ENCODE results near the gene SFMBT2. TPM values are rescaled to one million over a fixed set of nuclear protein-coding genes. Genes with fewer than 3 reads are reported as not detected.

Gene SFMBT2
- total and polyA plus RNA-seq, 10 donors = 4.4 to 47.7 (median 34.8) TPM

DNA sequence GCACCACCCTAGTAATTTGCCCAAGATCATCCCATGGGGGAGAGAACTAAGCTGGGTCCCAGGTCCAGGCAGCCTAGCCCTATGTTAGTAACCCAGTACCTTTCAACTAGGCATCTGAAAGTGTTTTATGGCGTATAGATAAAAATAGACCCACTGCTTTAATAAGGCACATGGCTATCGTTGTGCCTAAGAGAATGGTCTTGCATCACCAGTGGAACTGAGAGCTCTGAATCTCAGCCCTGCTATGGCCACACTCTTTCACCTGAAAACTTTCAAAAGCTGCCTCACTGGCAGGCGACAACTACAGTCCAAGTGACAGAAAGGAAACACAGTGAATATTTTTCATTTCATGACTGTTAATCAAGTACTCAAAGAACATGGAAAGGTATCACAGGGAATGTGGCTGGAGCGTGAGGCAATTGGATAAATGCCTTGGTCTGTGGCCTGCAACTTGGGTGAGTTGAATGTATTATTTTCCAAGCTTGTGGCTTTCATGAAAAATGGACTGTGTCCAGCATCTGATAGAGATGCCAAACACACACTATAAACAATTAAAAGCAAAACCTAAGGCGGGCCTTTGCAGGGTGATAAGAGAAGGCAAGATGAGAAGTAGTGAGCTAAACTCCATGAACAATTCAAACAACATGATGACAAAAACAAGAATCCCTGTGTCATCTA, 18.0 kb upstream of the SFMBT2 start:
- Histone ChIP-seq H3K4me3 (no peak overlapping the region), H3K36me3 (no peaks in the 10 kb centered on the region), H3K27ac (no peak overlapping the region), H3K9me3 (no peaks in the 10 kb centered on the region), H3K4me1 (peaks cover 0 to 5% (median 0%) of the 10 kb centered on the region in 6 donors), H3K27me3 (replicated peaks in 1 of 7) (no peaks in the 10 kb centered on the region)
- WGBS, 5 donors = 82 to 89% (median 88%) methylated on average over 5 of the region's 5 CpGs
- intact Hi-C loops (cut with DNase I; ENCODE audit: low total_unique reads) = no loop called here
- TF ChIP-seq CTCF (IDR thresholded peaks at IDR 0.05 in 8 of 11, conservative IDR thresholded peaks at IDR 0.05 in 3 of 11) = no peak
- TF ChIP-seq POLR2A (IDR thresholded peaks at IDR 0.05) = no peak
- TF ChIP-seq POLR2AphosphoS5 (IDR thresholded peaks at IDR 0.05) = no peak
- no peak for DNase-seq

DNA sequence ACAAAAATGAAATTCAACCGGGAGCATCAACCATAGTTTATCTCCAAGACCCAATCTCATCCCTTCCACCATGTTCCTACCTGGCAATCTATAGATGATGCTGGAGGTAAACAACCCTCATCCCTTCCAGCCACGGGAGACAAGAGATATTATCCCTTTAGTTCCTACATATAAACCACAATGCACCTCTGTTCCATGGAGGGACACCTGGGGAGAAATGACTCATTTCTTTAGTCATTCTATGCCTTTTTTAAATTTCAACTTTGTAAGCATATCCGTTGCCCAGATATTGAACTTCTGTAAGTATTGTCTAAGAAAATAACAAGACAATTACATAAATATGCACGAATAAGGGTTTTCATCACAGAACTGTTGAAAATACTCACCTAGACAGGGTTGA, 15.5 kb upstream of the SFMBT2 start:
- peaks cover 0 to 5% (median 0%) of the 10 kb centered on the region in 6 donors for H3K4me1 ChIP-seq
- no peaks in the 10 kb centered on the region for H3K36me3 ChIP-seq
- H3K9me3 ChIP-seq = no peaks in the 10 kb centered on the region
- H3K27me3 ChIP-seq (replicated peaks in 1 of 7) = no peaks in the 10 kb centered on the region
- no peak for DNase-seq
- no peak overlapping the region for H3K27ac ChIP-seq
- 84 to 90% (median 87%) methylated on average over 4 of the region's 4 CpGs for WGBS, 5 donors
- TF ChIP-seq POLR2A (IDR thresholded peaks at IDR 0.05) (no peak), CTCF (IDR thresholded peaks at IDR 0.05 in 8 of 11, conservative IDR thresholded peaks at IDR 0.05 in 3 of 11) (no peak), POLR2AphosphoS5 (IDR thresholded peaks at IDR 0.05) (no peak)
- no peak overlapping the region for H3K4me3 ChIP-seq
- intact Hi-C loops (cut with DNase I; ENCODE audit: low total_unique reads) = no loop called here

DNA sequence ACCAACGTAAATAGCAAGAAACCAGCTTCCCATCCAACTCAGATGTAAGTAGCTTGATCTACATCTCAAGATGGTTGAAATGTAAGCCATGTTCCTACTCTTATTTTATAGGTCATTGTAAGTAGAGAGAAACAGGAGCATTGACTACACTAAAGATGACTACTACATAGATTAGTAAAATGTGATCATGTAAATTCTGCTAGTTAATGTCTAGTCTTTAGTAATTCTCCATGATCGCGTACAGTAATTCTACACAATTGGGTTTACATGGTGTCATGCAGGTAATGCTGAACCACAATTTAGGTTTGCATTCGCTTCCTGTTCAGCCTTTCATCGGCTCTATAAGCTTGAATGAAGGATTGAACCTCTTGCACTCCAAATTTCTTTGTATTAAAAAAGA, 14.9 kb upstream of the SFMBT2 start:
- no peak overlapping the region for H3K27ac ChIP-seq
- no peaks in the 10 kb centered on the region for H3K36me3 ChIP-seq
- no peak for DNase-seq
- no peaks in the 10 kb centered on the region for H3K9me3 ChIP-seq
- H3K27me3 ChIP-seq (replicated peaks in 1 of 7) = no peaks in the 10 kb centered on the region
- H3K4me3 ChIP-seq = no peak overlapping the region
- peaks cover 0 to 5% (median 0%) of the 10 kb centered on the region in 6 donors for H3K4me1 ChIP-seq
- WGBS, 5 donors = 91 to 94% (median 93%) methylated on average over 5 of the region's 5 CpGs
- intact Hi-C loops (cut with DNase I; ENCODE audit: low total_unique reads) = no loop called here
- TF ChIP-seq POLR2A (IDR thresholded peaks at IDR 0.05) (no peak), POLR2AphosphoS5 (IDR thresholded peaks at IDR 0.05) (no peak), CTCF (IDR thresholded peaks at IDR 0.05 in 8 of 11, conservative IDR thresholded peaks at IDR 0.05 in 3 of 11) (no peak)

GRCh38 chr10:7424919-7425318, 14.1 kb upstream of the SFMBT2 start:
- H3K4me1 ChIP-seq = peaks cover 0 to 5% (median 0%) of the 10 kb centered on the region in 6 donors
- intact Hi-C loops (cut with DNase I; ENCODE audit: low total_unique reads) = no loop called here
- TF ChIP-seq CTCF (IDR thresholded peaks at IDR 0.05 in 8 of 11, conservative IDR thresholded peaks at IDR 0.05 in 3 of 11) (no peak), POLR2A (IDR thresholded peaks at IDR 0.05) (no peak), POLR2AphosphoS5 (IDR thresholded peaks at IDR 0.05) (no peak)
- H3K4me3 ChIP-seq = no peak overlapping the region
- DNase-seq = no peak
- H3K27ac ChIP-seq = no peak overlapping the region
- WGBS, 5 donors = 83 to 91% (median 88%) methylated on average over 3 of the region's 3 CpGs
- H3K27me3 ChIP-seq (replicated peaks in 1 of 7) = no peaks in the 10 kb centered on the region
- no peaks in the 10 kb centered on the region for H3K36me3 ChIP-seq
- H3K9me3 ChIP-seq = no peaks in the 10 kb centered on the region

All from spleen (tissue), 11 donors.